H1 (cell line): ENCODE measurements around the gene SPEM1. TPM values are rescaled to one million over a fixed set of nuclear protein-coding genes. Genes with fewer than 3 reads are reported as not detected.

ENCODE experiments used
- CTCF ChIA-PET: fragments of 300-600 bp; sonication (Branson Sonifier 250); formaldehyde crosslinking; loops from one replicate; lab custom pipeline; 2021; ENCODE audit not compliant: partially characterized antibody; lab: Charles Lee
- POLR2A ChIA-PET: fragments of 300-600 bp; sonication (Branson Sonifier 250); formaldehyde crosslinking; loops from one replicate; lab custom pipeline; 2021; ENCODE audit warnings: inconsistent platforms; ENCODE audit not compliant: partially characterized antibody; lab: Charles Lee
- DNase-seq, 2 experiments: peaks; one replicate each; pipeline versions ENCODE4 v3.0.0 to v3.0.0-alpha.2; 2010 to 2022; ENCODE audit warnings: low spot score in 2 of 2, low read depth in 1 of 2, mixed read lengths in 1 of 2
- FAIRE-seq: peaks from 2 replicates; lab custom pipeline; 2011; peaks lifted over from hg19 to GRCh38; lab: Jason Lieb, UNC
- H2AFZ ChIP-seq: 2 replicates; pipeline ENCODE4 v1.8.1; 2012; ENCODE audit warnings: low read length, inconsistent platforms
- H2AK5ac ChIP-seq: 2 replicates; pipeline ENCODE4 v1.6.1; 2013; ENCODE audit warnings: low read depth, low read length
- H2BK120ac ChIP-seq: replicated peaks from 2 replicates; pipeline ENCODE3; 2013; ENCODE audit warnings: low read depth, low read length, inconsistent platforms
- H2BK12ac ChIP-seq: 2 replicates; pipeline ENCODE4 v1.6.1; 2013; ENCODE audit warnings: low read depth, low read length
- H2BK15ac ChIP-seq: 2 replicates; pipeline ENCODE4 v1.6.1; 2013; ENCODE audit warnings: low read length
- H2BK20ac ChIP-seq: 2 replicates; pipeline ENCODE4 v1.6.1; 2013; ENCODE audit warnings: low read length
- H2BK5ac ChIP-seq: 2 replicates; pipeline ENCODE4 v1.6.1; 2013; ENCODE audit warnings: low read depth, low read length
- H3K14ac ChIP-seq: 2 replicates; pipeline ENCODE4 v1.6.1; 2013; ENCODE audit warnings: inconsistent platforms; ENCODE audit not compliant: insufficient read length
- H3K18ac ChIP-seq: 2 replicates; pipeline ENCODE4 v1.6.1; 2013; ENCODE audit warnings: low read length; ENCODE audit errors: extremely low read depth
- H3K23ac ChIP-seq: 2 replicates; pipeline ENCODE4 v1.6.1; 2013; ENCODE audit warnings: inconsistent platforms; ENCODE audit not compliant: insufficient read length
- H3K23me2 ChIP-seq: 2 replicates; pipeline ENCODE4 v1.6.1; 2013; ENCODE audit warnings: low read depth, low read length
- H3K27ac ChIP-seq: 2 replicates; pipeline ENCODE4 v1.6.1; 2011; ENCODE audit warnings: low read depth, low read length, inconsistent platforms
- H3K27me3 ChIP-seq, 4 experiments: replicated peaks in 1 of 4; 1 replicate in 1 of 4; 2 replicates in 3 of 4; pipeline versions ENCODE4 v1.6.1 to v1.8.1; 2011 to 2013; ENCODE audit warnings: low read length in 3 of 4, mild to moderate bottlenecking in 3 of 4, inconsistent platforms in 2 of 4, mixed read lengths in 2 of 4, moderate library complexity in 1 of 4; ENCODE audit not compliant: control insufficient read depth in 3 of 4, insufficient read depth in 3 of 4; ENCODE audit errors: extremely low read depth in 1 of 4
- H3K36me3 ChIP-seq, 4 experiments: 2 replicates each; pipeline versions ENCODE4 v1.6.1 to v1.8.1; 2011 to 2013; ENCODE audit warnings: mild to moderate bottlenecking in 4 of 4, low read length in 3 of 4, moderate library complexity in 2 of 4, control low read depth in 1 of 4, inconsistent platforms in 1 of 4; ENCODE audit not compliant: insufficient read depth in 4 of 4, control insufficient read depth in 2 of 4
- H3K4ac ChIP-seq: replicated peaks from 2 replicates; pipeline ENCODE3; 2013; ENCODE audit warnings: low read length, low read depth, mixed read lengths, inconsistent platforms; ENCODE audit not compliant: insufficient read length
- H3K4me1 ChIP-seq, 4 experiments: replicated peaks in 1 of 4; 1 replicate in 1 of 4; 2 replicates in 3 of 4; pipeline versions ENCODE4 v1.6.1 to v1.8.1; 2011 to 2013; ENCODE audit warnings: low read length in 3 of 4, inconsistent platforms in 2 of 4, mixed read lengths in 1 of 4; ENCODE audit not compliant: insufficient read depth in 4 of 4, control insufficient read depth in 3 of 4
- H3K4me2 ChIP-seq, 2 experiments: 2 replicates each; pipeline versions ENCODE4 v1.6.1 to v1.8.1; 2011 to 2013; ENCODE audit warnings: low read depth in 2 of 2, low read length in 2 of 2, control low read depth in 1 of 2, inconsistent platforms in 1 of 2, mild to moderate bottlenecking in 1 of 2; ENCODE audit not compliant: insufficient read depth in 1 of 2
- H3K4me3 ChIP-seq, 4 experiments: fragments of 200-600, 300-600 bp in 1 of 4; sonication (generic), shearing (Covaris generic), sonication (Bioruptor Twin) in 1 of 4; 2 replicates each; pipeline versions ENCODE4 v1.5.1 to v1.8.1; 2011 to 2016; ENCODE audit warnings: low read length in 4 of 4, low read depth in 3 of 4, control low read depth in 2 of 4, inconsistent platforms in 2 of 4, mild to moderate bottlenecking in 2 of 4, mixed read lengths in 1 of 4, moderate library complexity in 1 of 4; ENCODE audit not compliant: insufficient read depth in 2 of 4; ENCODE audit errors: extremely low read depth in 1 of 4
- H3K56ac ChIP-seq: replicated peaks from 2 replicates; pipeline ENCODE3; 2013; ENCODE audit warnings: low read depth, mild to moderate bottlenecking, mixed read lengths, low read length, inconsistent platforms; ENCODE audit not compliant: insufficient read length
- H3K79me1 ChIP-seq: 2 replicates; pipeline ENCODE4 v1.6.1; 2013; ENCODE audit warnings: low read depth, low read length, control low read depth
- H3K79me2 ChIP-seq, 2 experiments: 2 replicates each; pipeline versions ENCODE4 v1.6.1 to v1.8.1; 2012 to 2013; ENCODE audit warnings: low read length in 2 of 2, mild to moderate bottlenecking in 2 of 2, inconsistent platforms in 1 of 2; ENCODE audit not compliant: insufficient read depth in 2 of 2, control insufficient read depth in 1 of 2
- H3K9ac ChIP-seq, 4 experiments: replicated peaks in 1 of 4; 1 replicate in 1 of 4; 2 replicates in 3 of 4; pipeline versions ENCODE4 v1.6.1 to v1.8.1; 2011 to 2013; ENCODE audit warnings: low read depth in 3 of 4, low read length in 3 of 4, control low read depth in 2 of 4, mild to moderate bottlenecking in 2 of 4, moderate library complexity in 2 of 4, inconsistent platforms in 1 of 4; ENCODE audit errors: extremely low read depth in 1 of 4
- H3K9me3 ChIP-seq, 2 experiments: 2 replicates each; pipeline versions ENCODE4 v1.6.1 to v1.8.1; 2012 to 2013; ENCODE audit warnings: mild to moderate bottlenecking in 2 of 2, moderate library complexity in 2 of 2, control low read depth in 1 of 2, inconsistent platforms in 1 of 2, low read depth in 1 of 2, low read length in 1 of 2, mixed read lengths in 1 of 2; ENCODE audit not compliant: insufficient read depth in 2 of 2
- H4K20me1 ChIP-seq, 2 experiments: replicated peaks in 1 of 2; 2 replicates each; pipeline versions ENCODE3 to v1.8.1; 2011 to 2013; ENCODE audit warnings: inconsistent platforms in 2 of 2, low read length in 2 of 2, mild to moderate bottlenecking in 1 of 2; ENCODE audit not compliant: insufficient read depth in 2 of 2, control insufficient read depth in 1 of 2
- H4K5ac ChIP-seq: 2 replicates; pipeline ENCODE4 v1.6.1; 2013; ENCODE audit warnings: low read length, low read depth, mixed read lengths, inconsistent platforms; ENCODE audit not compliant: insufficient read length
- H4K8ac ChIP-seq: 2 replicates; pipeline ENCODE4 v1.8.0; 2013; ENCODE audit warnings: mild to moderate bottlenecking, moderate library complexity, low read length, inconsistent platforms; ENCODE audit not compliant: insufficient read depth; ENCODE audit errors: extremely low read depth
- H4K91ac ChIP-seq: replicated peaks from 2 replicates; pipeline ENCODE3; 2013; ENCODE audit warnings: low read length, mixed read lengths, inconsistent platforms; ENCODE audit not compliant: insufficient read length
- BRCA1 ChIP-seq: IDR thresholded peaks from 2 replicates; pipeline ENCODE4 v1.6.1; 2012; ENCODE audit warnings: low read depth, low read length, improper control_type of control experiment
- E2F6 ChIP-seq: IDR thresholded peaks from 2 replicates; pipeline ENCODE4 v1.6.1; 2012; ENCODE audit warnings: inconsistent platforms
- GABPA ChIP-seq: IDR thresholded peaks from 2 replicates; pipeline ENCODE4 v1.6.1; 2011; ENCODE audit warnings: mild to moderate bottlenecking, low read length, moderate library complexity, borderline replicate concordance; ENCODE audit not compliant: insufficient read depth
- POLR2A ChIP-seq, 2 experiments: IDR thresholded peaks; 1 replicate in 1 of 2; 2 replicates in 1 of 2; pipeline ENCODE4 v1.6.1; 2011; ENCODE audit warnings: low read depth in 2 of 2, low read length in 2 of 2, mild to moderate bottlenecking in 2 of 2; ENCODE audit errors: control extremely low read depth in 1 of 2
- POLR2AphosphoS5 ChIP-seq: IDR thresholded peaks from 2 replicates; pipeline ENCODE4 v1.6.1; 2011; ENCODE audit warnings: low read depth, low read length
- SIN3A ChIP-seq, 2 experiments: IDR thresholded peaks in 1 of 2; conservative IDR thresholded peaks in 1 of 2; 2 replicates each; pipeline ENCODE4 v1.6.1; 2011 to 2012; ENCODE audit warnings: low read length in 2 of 2, improper control_type of control experiment in 1 of 2, low read depth in 1 of 2, mild to moderate bottlenecking in 1 of 2
- SP1 ChIP-seq: IDR thresholded peaks from 2 replicates; pipeline ENCODE4 v1.6.1; 2011; ENCODE audit warnings: low read depth, low read length
- TAF1 ChIP-seq: IDR thresholded peaks from 2 replicates; pipeline ENCODE4 v1.6.1; 2011; ENCODE audit warnings: mild to moderate bottlenecking, low read depth, low read length
- YY1 ChIP-seq: IDR thresholded peaks from 2 replicates; pipeline ENCODE4 v1.6.1; 2011; ENCODE audit warnings: low read depth, mild to moderate bottlenecking, low read length
- WGBS, 2 experiments: shearing (Covaris generic) in 1 of 2; methylation state at CpG; one replicate each; pipeline versions ENCODE4 v1.1.6 to v1.1.7; 2013 to 2015; ENCODE audit warnings: low lambda C conversion rate in 2 of 2, mixed read lengths in 2 of 2, inconsistent platforms in 1 of 2, low coverage in 1 of 2, missing lambda C conversion rate in 1 of 2; ENCODE audit not compliant: insufficient replicate concordance in 2 of 2, insufficient coverage in 1 of 2, insufficient read length in 1 of 2; ENCODE audit errors: extremely low coverage in 1 of 2, missing lambda C conversion rate in 1 of 2; 5-methylcytosine and 5-hydroxymethylcytosine counted together
- polyA plus RNA-seq, 7 experiments: library from polyadenylated mRNA; depleted of rRNA in 3 of 7; stranded (reverse) in 5 of 7; unstranded in 2 of 7; fragments of >200 nt in 5 of 7; fragments of 200-250 nt in 2 of 7; gene quantifications; 1 replicate in 5 of 7; 2 replicates in 1 of 7; 4 replicates in 1 of 7; pipeline versions ENCODE4 v1.2.1 to v1.2.3, GENCODE V29; 2011 to 2013; ENCODE audit warnings: missing spikeins in 2 of 7, mixed read lengths in 2 of 7
- total RNA-seq: library from RNA; stranded (reverse); fragmentation: NEBNext Ultra II Directional; extraction: Animal tissue kit (Norgen Biotek cat#: 25700); gene quantifications from 2 replicates; pipeline ENCODE4 v1.2.1, GENCODE V29; 2021
- TF ChIP-seq, protein P1 (sequence below): IDR thresholded peaks from 2 replicates; pipeline ENCODE4 v1.6.1; 2011; ENCODE audit warnings: low read depth, mild to moderate bottlenecking, low read length; ENCODE audit not compliant: insufficient read depth

The SPEM1 gene
- total and polyA plus RNA-seq, 2 of the 8 experiments (the other 6 are each of a cell fraction or from before 2014, with no cell fraction given): not detected

DNA sequence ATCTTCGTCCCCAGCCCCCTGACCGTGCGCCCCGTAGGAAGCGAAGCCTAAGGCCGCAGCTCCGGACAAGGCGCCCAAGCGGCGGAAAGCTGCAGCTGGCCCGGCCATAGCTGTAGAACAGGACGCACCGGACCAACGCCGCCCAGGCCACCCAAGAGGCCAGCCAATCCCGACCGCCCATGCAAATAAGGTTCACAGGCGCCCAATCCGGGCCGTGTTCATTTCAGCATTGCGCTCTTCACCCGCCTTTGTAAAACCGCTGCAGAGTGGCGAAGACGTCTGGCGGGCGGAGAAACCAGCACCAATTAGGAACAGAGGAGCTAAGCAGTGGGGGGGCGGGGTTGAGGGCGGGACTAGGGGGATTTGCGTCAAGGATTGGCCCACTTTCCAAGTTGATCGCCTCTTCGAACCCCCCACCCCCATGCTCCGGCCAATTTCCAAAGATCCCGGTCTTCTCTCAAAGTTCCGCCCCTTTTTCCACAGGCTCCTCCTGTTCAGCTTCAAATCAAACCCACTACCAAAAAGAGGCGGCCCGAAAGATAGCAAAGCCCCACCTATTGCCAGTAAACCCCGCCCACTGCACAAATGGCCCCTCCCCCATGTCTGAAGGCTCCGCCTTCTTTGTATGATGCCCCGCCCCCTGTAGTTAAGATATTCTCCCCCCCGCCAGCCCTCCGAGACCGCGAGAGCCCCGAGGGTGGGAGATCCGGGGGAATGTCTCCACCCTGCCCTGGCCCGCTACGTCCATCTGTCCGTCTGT lies 16.0 kb upstream of the SPEM1 start, which contains the start of gene TMEM256:
TSS of gene TMEM256 (minus strand) at position 121 of the 760 bp plus-strand sequence. CDS start at position 108, 13 bp downstream.
- Histone ChIP-seq H2BK120ac (no peak within 1 kb of the TSS), H3K4me1 (peaks cover 0 to 15% (median 11%) of the 10 kb centered on the region in 4 experiments; a peak in 5 of 7 replicates), H2AFZ (no peak within 1 kb of the TSS), H3K36me3 (peaks cover 0 to 10% (median 4%) of the 10 kb centered on the region in 4 experiments; a peak in 5 of 8 replicates), H3K79me2 (peaks cover 0 to 8% of the 10 kb centered on the region in 2 experiments; a peak in 1 of 4 replicates), H3K4ac (peak within 1 kb of the TSS; percentile 5), H3K14ac (peak within 1 kb of the TSS; percentile 21), H2BK20ac (no peak within 1 kb of the TSS), H3K27me3 (no peaks in the 10 kb centered on the region; a peak in 1 of 7 replicates), H3K9me3 (no peaks in the 10 kb centered on the region), H3K56ac (peak within 1 kb of the TSS; percentile 91), H3K9ac (peak within 1 kb of the TSS; percentile 34 to 61 (median 47)), H4K5ac (peak within 1 kb of the TSS; percentile 79), H2BK12ac (no peak within 1 kb of the TSS), H3K27ac (peak within 1 kb of the TSS; percentile 81; the same call in 1 of the 2 replicates), H4K20me1 (peaks cover 0 to 8% of the 10 kb centered on the region in 2 experiments), H3K4me2 (peak within 1 kb of the TSS; percentile 90 to 97), H3K4me3 (peak within 1 kb of the TSS; percentile 72 to 94 (median 81)), H3K18ac (peak within 1 kb of the TSS; percentile 96), H2BK5ac (peak within 1 kb of the TSS; percentile 76), H3K23ac (no peak within 1 kb of the TSS), H4K8ac (no peak within 1 kb of the TSS; the same call in 1 of the 2 replicates), H4K91ac (no peak within 1 kb of the TSS), H2BK15ac (no peak within 1 kb of the TSS), H3K23me2 (peaks cover 15% of the 10 kb centered on the region; the same call in 1 of the 2 replicates), H3K79me1 (peaks cover 5% of the 10 kb centered on the region), H2AK5ac (peak within 1 kb of the TSS; percentile 75; the same call in 1 of the 2 replicates)
- ChIA-PET POLR2A (interaction anchor here (0.7 to 8.2 kb wide), 25 partner anchors 10 to 190 kb away, joined by 3 to 66 read pairs (median 4); partner anchors contain the start of genes ACAP1, CHRNB1, FGF11 and KCTD11), CTCF (interaction anchor here (0.8 to 3.5 kb wide), 10 partner anchors 9 to 157 kb away, joined by 3 to 26 read pairs (median 5); partner anchors contain the start of genes TMEM102, TMEM95 and TNK1)
- DNase-seq (peak; percentile 96 to 99), FAIRE-seq (peak; percentile 95)
- 2% methylated on average over 40 of the region's 49 CpGs; no CpG with 5 or more reads in 1 of the 2 experiments for WGBS, 2 experiments
- TF ChIP-seq POLR2A (IDR thresholded peaks at IDR 0.05; ENCODE audit: control extremely low read depth in 1 of 2, low read depth in 2 of 2, low read length in 2 of 2) (peak in 1 of 2 experiments; percentile 74; a peak in 2 of 3 replicates), BRCA1 (peak; percentile 64), POLR2AphosphoS5 (peak; percentile 74), TAF1 (peak; percentile 92), E2F6 (no peak), SP1 (peak; percentile 94), SIN3A (conservative IDR thresholded peaks at IDR 0.05 in 1 of 2, IDR thresholded peaks at IDR 0.05 in 1 of 2; ENCODE audit: low read depth in 1 of 2, low read length in 2 of 2) (peak; percentile 10 to 80; a peak in 2 of 4 replicates), YY1 (peak; percentile 85), GABPA (no peak)
- TF ChIP-seq, protein P1, sequence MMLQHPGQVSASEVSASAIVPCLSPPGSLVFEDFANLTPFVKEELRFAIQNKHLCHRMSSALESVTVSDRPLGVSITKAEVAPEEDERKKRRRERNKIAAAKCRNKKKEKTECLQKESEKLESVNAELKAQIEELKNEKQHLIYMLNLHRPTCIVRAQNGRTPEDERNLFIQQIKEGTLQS: no peak
